Fibroblast of mammary gland (primary cell): ENCODE measurements around the gene FIGNL1.
"Not testable (repeated sequence)": the region's sequence is repeated elsewhere in the genome, so short reads cannot be mapped to it uniquely, and the experiment has no call there.

Experiments
- DNase-seq: peaks from one replicate; pipeline ENCODE4 v3.0.0-alpha.2; 2010; ENCODE audit warnings: low read depth
- H3K4me3 ChIP-seq: 2 replicates; pipeline ENCODE4 v1.5.1; 2011; ENCODE audit warnings: low read depth, mild to moderate bottlenecking, low read length, moderate library complexity; ENCODE audit not compliant: control insufficient read depth
- CTCF ChIP-seq: conservative IDR thresholded peaks from 2 replicates; pipeline ENCODE4 v1.5.1; 2011; ENCODE audit warnings: low read depth, low read length, inconsistent platforms; ENCODE audit not compliant: control insufficient read depth, insufficient read depth

FIGNL1 gene

DNA sequence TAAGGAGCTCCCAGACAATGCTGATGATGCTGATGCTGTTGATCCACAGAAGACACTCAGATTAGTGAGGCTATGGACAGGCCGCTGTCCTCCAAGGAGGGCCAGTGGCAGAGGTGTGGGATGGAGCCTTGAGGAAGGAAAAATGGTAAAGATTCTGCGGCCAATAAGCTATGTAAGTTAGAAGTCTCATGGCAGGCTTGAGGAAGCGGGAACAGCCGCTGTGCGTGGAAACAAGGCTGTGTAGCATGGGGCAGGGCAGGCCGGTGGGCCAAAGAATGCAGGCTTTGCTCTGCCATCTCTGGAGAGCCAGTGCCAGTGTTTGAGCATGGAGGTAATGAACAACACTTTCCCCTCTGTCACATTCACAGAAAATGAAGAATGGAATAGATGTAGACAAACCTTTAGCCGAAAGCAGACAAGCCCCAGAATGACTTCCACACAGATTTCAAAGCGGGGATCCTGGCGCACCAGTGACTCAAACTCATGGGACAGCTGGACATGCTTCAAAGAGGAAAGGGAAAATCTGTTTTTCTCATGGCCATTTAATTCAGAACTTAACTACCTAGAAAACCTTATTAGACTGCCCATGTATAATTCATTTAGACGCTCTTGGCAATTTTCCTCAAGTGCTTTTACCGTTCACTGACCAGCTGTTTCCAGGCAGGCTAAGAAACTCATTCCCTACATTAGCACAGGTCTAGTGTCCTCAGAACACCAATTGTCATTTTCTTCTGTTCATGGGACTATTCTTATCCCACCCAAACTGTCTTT is 16.9 kb upstream of the FIGNL1 start:
- H3K4me3 ChIP-seq = no peak overlapping the region
- DNase-seq = no peak
- no peak for TF ChIP-seq CTCF

DNA sequence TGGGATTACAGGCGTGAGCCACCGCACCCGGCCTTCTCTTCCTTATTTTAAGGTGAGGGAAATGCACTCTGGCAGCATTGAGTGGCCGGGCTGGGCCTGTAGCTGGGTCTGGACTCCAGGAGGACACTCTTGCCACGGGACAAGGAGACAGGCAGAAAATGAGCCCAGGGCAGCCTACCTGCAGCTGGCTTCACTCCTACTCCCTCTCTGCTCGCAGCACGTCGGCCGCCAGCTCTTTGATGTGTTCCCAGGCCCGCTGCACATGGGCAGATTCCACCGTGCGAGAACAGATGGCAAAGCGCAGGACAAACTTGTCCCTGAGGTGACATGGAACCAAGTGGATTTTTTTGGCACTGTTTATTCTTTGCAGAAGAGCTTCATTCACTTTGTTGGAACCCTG is 12.9 kb upstream of the FIGNL1 start:
- DNase-seq = no peak
- H3K4me3 ChIP-seq = no peak overlapping the region
- no peak for TF ChIP-seq CTCF

DNA sequence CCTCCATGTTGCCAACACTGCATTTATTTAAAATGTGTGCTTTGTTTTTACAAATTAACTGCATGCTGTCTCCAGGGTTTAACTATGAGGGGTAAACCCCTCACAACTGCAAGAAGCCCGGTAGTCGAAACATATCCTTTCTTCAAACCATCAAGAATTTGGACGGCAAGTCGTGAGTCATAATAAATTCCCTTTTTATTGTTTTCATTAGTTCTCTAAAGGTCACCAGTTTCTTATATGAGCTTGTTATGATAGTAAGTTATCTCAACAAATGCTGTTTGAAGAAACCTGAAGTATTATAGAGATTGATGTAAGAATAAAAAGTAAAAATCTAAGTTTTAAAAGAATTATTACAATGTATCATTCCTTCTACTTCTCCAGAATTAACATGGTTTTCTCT is 12.2 kb upstream of the FIGNL1 start:
- no peak for TF ChIP-seq CTCF
- no peak for DNase-seq
- H3K4me3 ChIP-seq = no peak overlapping the region

GRCh38 chr7:50461695-50462094 is 11.5 kb upstream of the FIGNL1 start:
- DNase-seq = no peak
- no peak overlapping the region for H3K4me3 ChIP-seq
- no peak for TF ChIP-seq CTCF

DNA sequence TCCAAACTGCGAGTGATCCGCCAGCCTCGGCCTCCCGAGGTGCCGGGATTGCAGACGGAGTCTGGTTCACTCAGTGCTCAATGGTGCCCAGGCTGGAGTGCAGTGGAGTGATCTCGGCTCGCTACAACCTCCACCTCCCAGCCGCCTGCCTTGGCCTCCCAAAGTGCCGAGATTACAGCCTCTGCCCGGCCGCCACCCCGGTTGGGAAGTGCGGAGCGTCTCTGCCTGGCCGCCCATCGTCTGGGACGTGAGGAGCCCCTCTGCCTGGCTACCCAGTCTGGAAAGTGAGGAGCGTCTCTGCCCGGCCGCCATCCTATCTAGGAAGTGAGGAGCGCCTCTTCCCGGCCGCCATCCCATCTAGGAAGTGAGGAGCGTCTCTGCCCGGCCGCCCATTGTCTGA is 9.0 kb upstream of the FIGNL1 start:
- not testable (repeated sequence) for H3K4me3 ChIP-seq, DNase-seq

GRCh38 chr7:50458651-50459050 is 8.5 kb upstream of the FIGNL1 start:
- DNase-seq, H3K4me3 ChIP-seq: not testable (repeated sequence)

DNA sequence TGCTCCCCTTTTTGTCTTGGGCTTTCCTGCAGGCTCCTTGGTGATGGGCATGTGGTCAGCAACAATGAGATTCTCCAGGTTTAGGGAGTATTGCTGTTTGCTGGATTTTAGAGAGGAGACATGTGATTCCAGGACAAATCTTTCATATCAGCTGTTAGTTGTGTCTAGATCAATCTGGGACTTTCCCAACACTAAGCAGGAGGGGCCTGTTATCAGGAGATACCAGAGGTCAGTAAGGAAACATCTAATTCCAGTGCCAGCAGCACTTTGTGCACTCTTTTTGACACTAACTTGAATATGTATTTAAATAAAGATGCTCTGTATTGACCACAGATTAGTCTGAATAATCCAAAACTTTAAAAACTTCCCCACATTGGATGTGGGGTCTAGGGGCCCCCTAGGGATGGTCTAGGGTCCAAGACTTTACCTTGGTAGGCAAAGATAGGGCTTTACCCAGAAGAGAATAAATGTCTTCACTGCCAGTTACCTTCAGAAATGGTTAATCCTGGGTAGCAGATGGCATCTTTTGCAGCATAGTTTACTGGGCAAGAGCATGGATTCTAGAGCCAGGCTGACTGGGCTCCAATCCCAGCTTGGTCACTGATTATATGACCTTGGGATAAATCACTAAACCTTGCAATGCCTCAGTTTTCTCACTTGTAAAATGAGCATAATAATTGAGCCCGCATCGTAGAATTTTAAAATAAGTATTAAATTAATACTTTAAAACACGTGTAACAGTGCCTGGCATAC is 6.4 kb upstream of the FIGNL1 start:
- DNase-seq = no peak
- no peak for TF ChIP-seq CTCF
- H3K4me3 ChIP-seq = no peak overlapping the region
